GM18861 (cell line): ENCODE data around the gene UCN.
"Not testable (repeated sequence)": the region's sequence is repeated elsewhere in the genome, so short reads cannot be mapped to it uniquely, and the experiment has no call there.

Source experiments
- ATAC-seq: cut with Tn5 transposase; IDR thresholded peaks from one replicate; pipeline ENCODE4 v1.9.1; 2021; ENCODE audit not compliant: unreplicated experiment

UCN gene

GRCh38 chr2:27285481-27285880 lies 22.8 kb downstream of the UCN start:
- ATAC-seq: no peak

GRCh38 chr2:27284996-27285395 lies 23.2 kb downstream of the UCN start:
- no peak for ATAC-seq

GRCh38 chr2:27282892-27283291 lies 25.4 kb downstream of the UCN start:
- no peak for ATAC-seq

GRCh38 chr2:27281855-27282559 lies 26.2 kb downstream of the UCN start, which contains the start of gene TRIM54:
Gene TRIM54, plus strand, starts transcription at chr2:27282429. Its CDS starts 303 bp downstream, at chr2:27282732.
- ATAC-seq: no peak

GRCh38 chr2:27281442-27281841 lies 26.8 kb downstream of the UCN start:
- no peak for ATAC-seq

- no peak for ATAC-seq
These were observed 27.4 kb downstream of the UCN start for GRCh38 chr2:27280826-27281225.

- ATAC-seq: no peak
These were observed 30.2 kb downstream of the UCN start for GRCh38 chr2:27278010-27278409.

- no peak for ATAC-seq
These were observed 32.8 kb downstream of the UCN start, which contains the start of gene DNAJC5G for GRCh38 chr2:27275211-27276150. Gene DNAJC5G, plus strand, starts transcription at chr2:27275433. Its CDS starts 1,296 bp downstream, at chr2:27276729.

GRCh38 chr2:27272537-27273522 lies 35.4 kb downstream of the UCN start:
- not testable (repeated sequence) for ATAC-seq

- no peak for ATAC-seq
These were observed 36.5 kb downstream of the UCN start for GRCh38 chr2:27271631-27272340.

GRCh38 chr2:27270670-27271069 lies 37.6 kb downstream of the UCN start:
- no peak for ATAC-seq

- ATAC-seq: no peak
These were observed 38.1 kb downstream of the UCN start for GRCh38 chr2:27270131-27270530.

- not testable (repeated sequence) for ATAC-seq
These were observed 39.9 kb downstream of the UCN start for GRCh38 chr2:27268296-27268695.

- no peak for ATAC-seq
These were observed 42.7 kb downstream of the UCN start for GRCh38 chr2:27265536-27265870.

GRCh38 chr2:27264753-27265535 lies 43.3 kb downstream of the UCN start:
- ATAC-seq: no peak

- ATAC-seq: no peak
These were observed 43.9 kb downstream of the UCN start for GRCh38 chr2:27264253-27264752.

GRCh38 chr2:27263287-27264252 lies 44.7 kb downstream of the UCN start:
- ATAC-seq: no peak
